A673 (cell line): ENCODE data around the gene TBC1D16. TPM values are rescaled to one million over a fixed set of nuclear protein-coding genes. Genes with fewer than 3 reads are reported as not detected.

Experiments
- BruUV-seq: library from RNA; stranded (reverse); fragments of 400-500 nt; replicated peaks from 2 replicates; lab custom pipeline; 2021; lab: Mats Ljungman, UMichigan
- CTCF ChIA-PET: fragments of 300-600 bp; sonication (Branson Sonifier 250); formaldehyde crosslinking; loops from one replicate; lab custom pipeline; 2022; ENCODE audit warnings: antibody characterized with exemption; lab: Charles Lee
- POLR2A ChIA-PET: fragments of 300-600 bp; sonication (Branson Sonifier 250); formaldehyde crosslinking; loops from one replicate; lab custom pipeline; 2022; ENCODE audit warnings: antibody characterized with exemption; ENCODE audit not compliant: low non-redundant PET; lab: Charles Lee
- DNase-seq: peaks from one replicate; pipeline ENCODE4 v3.0.0-alpha.2; 2015; ENCODE audit warnings: low spot score
- H3K27ac ChIP-seq: fragments of 200-600 bp; sonication (generic); 2 replicates; pipeline ENCODE4 v1.5.1; 2016; ENCODE audit warnings: mixed run types, low read depth, mild to moderate bottlenecking, mixed read lengths, antibody characterized with exemption, low read length; ENCODE audit not compliant: poor library complexity, severe bottlenecking
- H3K27me3 ChIP-seq: fragments of 200-600 bp; sonication (generic); replicated peaks from 2 replicates; pipeline ENCODE4 v1.6.1; 2017; ENCODE audit warnings: mixed run types, low read depth, mild to moderate bottlenecking, mixed read lengths, antibody characterized with exemption, low read length; ENCODE audit not compliant: insufficient read depth, poor library complexity
- H3K36me3 ChIP-seq: fragments of 200-600 bp; sonication (generic); 2 replicates; pipeline ENCODE4 v1.6.1; 2016; ENCODE audit warnings: mixed run types, mild to moderate bottlenecking, mixed read lengths, antibody characterized with exemption, low read length; ENCODE audit not compliant: insufficient read depth, poor library complexity, severe bottlenecking
- H3K4me1 ChIP-seq: fragments of 200-600 bp; sonication (generic); 2 replicates; pipeline ENCODE4 v1.6.1; 2017; ENCODE audit warnings: mixed run types, mild to moderate bottlenecking, mixed read lengths, antibody characterized with exemption, low read length; ENCODE audit not compliant: insufficient read depth, poor library complexity, severe bottlenecking
- H3K4me3 ChIP-seq: fragments of 200-600 bp; sonication (generic); 2 replicates; pipeline ENCODE4 v1.5.1; 2016; ENCODE audit warnings: low read depth, mixed run types, mild to moderate bottlenecking, mixed read lengths, low read length; ENCODE audit not compliant: poor library complexity, severe bottlenecking
- H3K9me3 ChIP-seq: fragments of 200-600 bp; sonication (generic); 2 replicates; pipeline ENCODE4 v1.6.1; 2016; ENCODE audit warnings: mixed run types, low read depth, mild to moderate bottlenecking, mixed read lengths, antibody characterized with exemption, low read length; ENCODE audit not compliant: poor library complexity, severe bottlenecking
- CTCF ChIP-seq: fragments of 300-800, 200-600 bp; sonication (generic); conservative IDR thresholded peaks from 2 replicates; pipeline ENCODE4 v1.5.1; 2017; ENCODE audit warnings: low read depth, mild to moderate bottlenecking, antibody characterized with exemption, low read length, moderate library complexity, mixed read lengths
- EZH2 ChIP-seq: fragments of 200-600 bp; sonication (generic); IDR thresholded peaks from 2 replicates; pipeline ENCODE4 v1.6.1; 2017; ENCODE audit warnings: borderline replicate concordance, low read depth, mild to moderate bottlenecking, mixed read lengths, antibody characterized with exemption, low read length; ENCODE audit not compliant: poor library complexity, severe bottlenecking
- intact Hi-C: fragments of 100-400 bp; cut with micrococcal nuclease; formaldehyde crosslinking; loops from one replicate; pipeline ENCODE4 v1.10.0; 2022; ENCODE audit not compliant: unreplicated experiment
- total RNA-seq: library from RNA; stranded (reverse); gene quantifications from 2 replicates; pipeline ENCODE4 v1.2.3, GENCODE V29; 2021

Gene TBC1D16
- total RNA-seq, 1 experiment from 2014 or later = 49.1 TPM

GRCh38 chr17:80064696-80065095 lies 29.0 kb upstream of the TBC1D16 start:
- Histone ChIP-seq H3K4me3 (no peak overlapping the region), H3K4me1 (no peaks in the 10 kb centered on the region), H3K9me3 (no peaks in the 10 kb centered on the region), H3K27ac (no peak overlapping the region), H3K27me3 (no peaks in the 10 kb centered on the region), H3K36me3 (no peaks in the 10 kb centered on the region)
- intact Hi-C loops = no loop called here
- POLR2A ChIA-PET = no interaction called here
- BruUV-seq = no TSS peak
- CTCF ChIA-PET = no interaction called here
- no peak for DNase-seq
- TF ChIP-seq CTCF = no peak
- no peak for TF ChIP-seq EZH2

GRCh38 chr17:80063830-80064585 lies 28.3 kb upstream of the TBC1D16 start:
- H3K9me3 ChIP-seq = no peaks in the 10 kb centered on the region
- CTCF ChIA-PET = no interaction called here
- POLR2A ChIA-PET = interaction anchor here (0.6 kb wide), 1 partner anchor 1096 kb away, joined by 7 read pairs; no protein-coding TSS in a partner anchor

GRCh38 chr17:80061421-80061820 lies 25.7 kb upstream of the TBC1D16 start:
- no peaks in the 10 kb centered on the region for H3K4me1 ChIP-seq
- no peak overlapping the region for H3K27ac ChIP-seq
- H3K9me3 ChIP-seq = no peaks in the 10 kb centered on the region
- H3K4me3 ChIP-seq = no peak overlapping the region
- DNase-seq = no peak
- intact Hi-C loops = no loop called here
- no peaks in the 10 kb centered on the region for H3K36me3 ChIP-seq
- ChIA-PET POLR2A (no interaction called here), CTCF (no interaction called here)
- BruUV-seq = no TSS peak
- H3K27me3 ChIP-seq = no peaks in the 10 kb centered on the region
- TF ChIP-seq CTCF = no peak
- no peak for TF ChIP-seq EZH2

More at GRCh38 chr17:80063830-80064585, 28.3 kb upstream of the TBC1D16 start:
- no peak for TF ChIP-seq CTCF
- no peak overlapping the region for H3K27ac ChIP-seq
- no TSS peak for BruUV-seq
- no peaks in the 10 kb centered on the region for H3K36me3 ChIP-seq
- H3K27me3 ChIP-seq = no peaks in the 10 kb centered on the region
- no peak for DNase-seq
- intact Hi-C loops = no loop called here
- H3K4me3 ChIP-seq = no peak overlapping the region
- H3K4me1 ChIP-seq = no peaks in the 10 kb centered on the region
